GM21529 (cell line): ENCODE measurements around the gene CBY3.
A peak's percentile ranks its signal among the peaks of the same experiment; 100 is the strongest.
"Not testable (repeated sequence)": the region's sequence is repeated elsewhere in the genome, so short reads cannot be mapped to it uniquely, and the experiment has no call there.

ENCODE experiments used
- ATAC-seq: cut with Tn5 transposase; IDR thresholded peaks from one replicate; pipeline ENCODE4 v1.9.1; 2021; ENCODE audit not compliant: unreplicated experiment

The CBY3 gene

DNA sequence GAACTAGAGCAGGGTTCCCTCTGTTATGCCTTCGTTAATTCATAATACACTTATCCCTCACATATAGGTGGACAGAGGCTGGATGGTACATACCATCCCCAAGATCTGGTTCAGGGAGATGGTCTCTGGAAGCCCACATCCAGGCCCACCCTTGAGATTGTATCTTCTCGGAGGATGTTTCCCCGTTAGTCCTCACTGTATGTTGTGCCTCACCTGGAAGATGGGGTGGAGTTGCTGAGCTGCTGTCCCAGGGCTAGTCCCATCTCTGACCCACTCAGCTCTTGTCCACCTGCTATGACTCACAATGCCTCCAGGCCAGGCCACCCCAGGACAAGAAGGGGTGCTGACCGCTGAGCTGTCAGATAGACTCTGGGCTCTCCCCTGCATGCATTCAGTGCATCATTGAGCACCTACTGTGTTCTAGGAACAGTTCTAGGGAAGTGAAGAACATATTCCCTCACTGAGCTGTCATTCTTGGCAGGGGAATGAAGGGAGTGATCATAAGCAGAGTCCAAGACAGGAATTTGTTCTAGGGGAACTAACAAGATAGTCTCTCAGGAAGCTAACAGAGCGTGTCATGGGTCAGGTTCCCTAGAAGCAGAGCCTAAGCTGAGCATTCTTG, at the start of gene CBY3:
TSS of gene CBY3 (minus strand) at position 255 of the 622 bp plus-strand sequence. CDS start at position 139, 116 bp downstream.
- no peak for ATAC-seq

DNA sequence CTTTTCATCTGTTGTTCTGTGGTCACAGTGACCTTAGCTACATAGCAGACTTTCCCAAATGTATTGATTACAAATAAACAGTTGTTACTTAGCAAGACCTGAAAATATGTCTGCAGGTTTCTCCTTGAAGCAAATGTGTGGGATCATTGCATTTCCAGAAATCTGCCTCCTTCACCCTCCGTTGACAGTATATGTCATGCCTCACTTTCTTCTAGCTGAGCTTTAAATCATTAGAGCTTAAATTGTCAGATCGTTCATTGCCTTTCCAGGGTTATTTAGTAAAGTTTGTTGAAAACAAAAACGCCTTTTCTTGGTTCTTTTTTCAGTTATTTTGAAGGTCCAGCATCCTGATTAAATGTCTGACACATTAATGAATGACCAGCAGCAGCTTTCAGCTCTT, 49.5 kb upstream of the CBY3 start:
- no peak for ATAC-seq

DNA sequence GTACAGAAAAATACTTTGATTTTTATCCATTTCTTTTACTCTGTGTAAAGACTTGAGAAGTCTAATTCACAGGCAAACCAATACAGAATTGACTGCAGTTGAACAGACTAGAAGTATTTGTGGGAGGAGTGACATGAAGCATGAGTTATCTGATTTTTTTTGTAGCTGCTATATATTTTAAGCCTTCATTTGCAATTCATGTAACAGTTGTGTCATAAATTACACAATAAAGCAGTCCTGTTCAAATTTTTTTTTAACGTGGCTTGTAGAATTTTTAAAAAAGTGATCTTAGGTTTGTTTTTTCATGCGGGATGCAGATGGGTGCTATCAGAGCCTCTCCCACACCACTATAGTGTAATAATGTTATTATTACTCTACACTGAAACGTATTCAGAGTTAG, 48.9 kb upstream of the CBY3 start:
- ATAC-seq, result no peak

DNA sequence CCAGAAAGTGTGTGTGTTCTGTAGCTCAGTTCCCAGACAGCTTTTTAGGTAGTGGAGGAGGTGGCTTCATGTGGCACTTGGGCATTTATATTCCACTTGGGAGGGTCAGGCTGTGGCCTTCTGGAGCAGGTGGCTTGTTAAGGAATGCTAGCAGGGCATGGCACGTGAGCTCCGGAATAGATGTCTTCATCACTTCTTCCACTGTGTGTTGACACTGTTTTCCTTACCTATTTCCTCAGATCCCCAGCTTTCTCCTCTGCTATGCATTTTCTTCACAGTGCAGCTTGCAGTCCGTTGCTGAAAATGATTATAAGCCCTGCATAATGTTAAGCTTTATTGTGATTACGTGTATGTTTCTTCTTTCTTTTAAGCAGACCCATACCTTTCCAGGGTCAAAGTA, 48.5 kb upstream of the CBY3 start:
- no peak for ATAC-seq

DNA sequence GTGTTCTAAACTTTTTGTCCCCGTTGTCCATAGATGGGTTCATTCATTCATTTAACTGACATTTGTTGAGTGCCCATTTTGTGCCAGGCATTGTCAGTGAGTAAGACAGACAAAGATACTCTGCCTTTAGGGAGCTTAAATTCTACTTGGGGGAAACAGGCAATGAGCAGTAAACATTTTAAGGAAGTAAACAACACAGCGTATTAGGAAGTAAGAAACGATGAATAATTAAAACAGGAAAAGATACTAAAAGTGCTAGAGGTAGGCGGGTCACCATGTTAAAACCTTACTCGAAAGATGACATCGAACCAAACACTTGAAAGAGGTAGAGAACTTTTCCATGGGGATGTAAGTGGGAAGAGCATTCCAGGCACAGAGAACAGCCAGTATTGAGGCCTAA, 46.3 kb upstream of the CBY3 start:
- no peak for ATAC-seq

DNA sequence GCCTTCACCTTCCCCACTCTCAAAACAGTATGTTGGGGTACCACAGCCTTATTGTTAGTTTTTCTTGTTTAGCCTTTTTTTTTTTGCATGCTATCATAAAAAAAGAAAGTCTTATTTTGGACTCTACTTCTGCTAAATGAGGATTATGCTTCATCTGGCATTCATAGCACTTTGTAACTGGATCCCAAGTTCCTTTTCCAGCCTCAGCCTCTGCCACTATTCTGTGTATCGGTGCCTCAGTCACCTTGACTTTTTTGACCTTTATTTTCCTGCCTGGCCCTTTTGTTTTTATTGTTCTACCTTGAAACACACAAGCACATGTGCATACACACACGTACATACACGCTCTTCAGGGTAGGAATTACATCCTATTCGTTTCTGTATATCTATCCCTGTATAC, 43.3 kb upstream of the CBY3 start:
- ATAC-seq, result no peak

DNA sequence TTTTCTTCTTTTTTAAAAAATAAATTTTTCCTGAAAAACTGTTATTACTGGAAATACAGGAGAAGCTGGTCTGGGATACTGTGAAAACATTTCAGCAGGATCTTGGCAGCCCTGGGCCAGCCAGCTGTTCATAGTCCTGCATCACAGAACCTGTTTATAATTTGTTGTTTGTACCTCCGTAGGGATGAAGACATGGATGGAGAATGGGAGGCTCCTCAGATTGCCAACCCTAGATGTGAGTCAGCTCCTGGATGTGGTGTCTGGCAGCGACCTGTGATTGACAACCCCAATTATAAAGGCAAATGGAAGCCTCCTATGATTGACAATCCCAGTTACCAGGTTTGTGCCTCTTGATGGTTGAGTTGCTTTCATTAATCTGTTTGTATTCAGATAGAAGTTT, 39.4 kb upstream of the CBY3 start:
- no peak for ATAC-seq

DNA sequence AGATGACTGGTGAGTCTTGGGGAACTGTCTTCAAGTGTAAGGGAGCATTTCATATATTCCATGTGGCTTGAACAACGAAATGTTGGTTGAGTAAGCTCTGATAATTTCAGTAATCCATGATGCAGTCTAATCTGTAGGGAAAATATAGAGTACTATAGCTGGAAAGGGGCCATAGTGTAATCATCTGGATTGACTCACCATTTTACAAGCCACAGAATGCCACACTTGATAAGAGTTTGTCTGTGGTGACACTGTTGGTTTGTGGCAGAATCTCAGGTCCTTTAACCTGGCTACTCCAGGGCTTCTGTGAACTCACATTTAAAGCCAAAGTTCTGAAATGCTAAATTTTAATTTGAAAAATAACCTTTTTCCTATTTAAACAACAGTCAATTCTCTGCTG, 35.5 kb upstream of the CBY3 start:
- no peak for ATAC-seq

DNA sequence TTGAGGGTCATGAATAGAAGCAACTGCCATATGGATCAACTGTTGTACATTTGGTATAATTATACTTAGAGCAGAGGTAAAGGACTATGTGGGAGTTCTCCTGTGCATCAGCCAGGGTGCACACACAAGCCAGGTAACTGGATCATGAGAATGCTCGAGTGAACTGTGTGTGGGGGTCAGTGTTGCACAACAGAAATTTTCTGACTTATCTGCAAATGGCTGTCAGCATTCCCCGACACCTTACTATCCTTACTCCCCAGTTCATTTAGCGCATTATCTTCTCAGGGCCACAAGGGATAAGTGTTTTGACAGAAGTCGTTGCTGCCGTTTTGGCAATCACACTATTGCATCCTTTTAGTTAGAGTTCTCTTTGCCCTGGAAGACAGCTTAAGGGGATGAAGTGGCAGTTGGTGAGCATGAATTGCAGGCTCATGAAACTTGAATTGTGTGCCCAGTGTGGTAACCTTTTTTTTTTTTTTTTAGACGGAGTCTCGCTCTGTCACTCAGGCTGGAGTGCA, 19.6 kb upstream of the CBY3 start:
- no peak for ATAC-seq

DNA sequence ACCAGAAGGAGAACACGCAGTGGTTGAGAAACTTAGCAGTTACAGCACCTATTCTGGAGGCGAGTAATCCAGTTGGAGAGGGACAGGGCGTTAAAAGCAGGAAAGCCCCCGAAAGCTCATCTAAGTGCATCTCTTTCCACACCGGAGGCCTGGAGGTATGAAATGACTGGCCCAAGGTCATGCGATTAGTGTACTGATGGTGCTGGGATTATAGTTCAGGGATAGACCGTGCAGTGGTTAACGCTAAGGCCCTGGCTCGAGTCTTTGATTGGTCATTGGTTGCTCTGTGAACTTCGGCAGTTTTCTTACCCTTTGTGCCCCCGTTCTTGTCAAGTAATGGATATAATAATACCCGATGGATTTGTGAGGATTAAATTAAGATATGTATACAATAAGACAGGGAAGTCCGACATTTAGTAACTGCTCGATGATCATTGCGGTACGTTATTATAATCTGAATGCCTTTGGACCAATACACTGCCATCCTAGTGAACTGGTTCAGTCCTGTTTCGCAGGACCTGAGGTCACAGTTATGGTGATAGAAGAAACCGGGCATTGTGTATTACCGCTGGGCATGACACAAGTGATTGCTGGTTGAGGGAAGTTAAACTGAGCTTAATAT, 18.9 kb upstream of the CBY3 start:
- no peak for ATAC-seq

DNA sequence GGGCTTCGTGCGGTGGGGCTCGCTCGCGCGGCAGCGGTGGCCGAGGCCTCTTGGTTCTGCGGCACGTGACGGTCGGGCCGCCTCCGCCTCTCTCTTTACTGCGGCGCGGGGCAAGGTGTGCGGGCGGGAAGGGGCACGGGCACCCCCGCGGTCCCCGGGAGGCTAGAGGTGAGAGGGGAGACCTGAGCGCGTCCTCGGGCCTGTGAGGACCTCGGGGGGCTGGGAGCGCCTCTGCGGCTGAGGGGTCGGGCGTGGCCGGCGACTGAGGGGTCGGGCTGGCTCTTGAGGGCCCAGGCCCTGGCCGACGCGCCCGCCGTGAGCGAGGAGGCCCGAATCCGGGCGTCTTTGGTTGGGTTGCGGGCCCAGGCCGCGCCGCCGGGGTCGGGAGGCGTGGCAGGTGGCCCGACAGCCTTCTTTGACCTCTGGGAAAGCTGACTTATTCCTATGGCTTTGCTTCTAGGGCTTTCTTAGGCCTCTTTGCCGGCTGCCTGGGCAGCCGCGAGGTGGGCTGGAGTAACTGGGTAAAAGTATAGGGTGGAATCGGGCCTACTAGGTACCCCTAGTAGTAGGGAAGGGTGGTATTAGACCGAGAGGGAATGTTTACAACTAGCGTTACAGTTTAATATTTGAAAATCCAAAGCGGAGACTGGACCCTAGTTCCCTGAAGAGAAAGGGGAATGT, 18.2 kb upstream of the CBY3 start, which contains the start of gene CANX:
TSS of gene CANX (plus strand) at position 33 of the 681 bp plus-strand sequence. CDS start 6,715 bp downstream, outside the sequence.
- no peak for ATAC-seq

DNA sequence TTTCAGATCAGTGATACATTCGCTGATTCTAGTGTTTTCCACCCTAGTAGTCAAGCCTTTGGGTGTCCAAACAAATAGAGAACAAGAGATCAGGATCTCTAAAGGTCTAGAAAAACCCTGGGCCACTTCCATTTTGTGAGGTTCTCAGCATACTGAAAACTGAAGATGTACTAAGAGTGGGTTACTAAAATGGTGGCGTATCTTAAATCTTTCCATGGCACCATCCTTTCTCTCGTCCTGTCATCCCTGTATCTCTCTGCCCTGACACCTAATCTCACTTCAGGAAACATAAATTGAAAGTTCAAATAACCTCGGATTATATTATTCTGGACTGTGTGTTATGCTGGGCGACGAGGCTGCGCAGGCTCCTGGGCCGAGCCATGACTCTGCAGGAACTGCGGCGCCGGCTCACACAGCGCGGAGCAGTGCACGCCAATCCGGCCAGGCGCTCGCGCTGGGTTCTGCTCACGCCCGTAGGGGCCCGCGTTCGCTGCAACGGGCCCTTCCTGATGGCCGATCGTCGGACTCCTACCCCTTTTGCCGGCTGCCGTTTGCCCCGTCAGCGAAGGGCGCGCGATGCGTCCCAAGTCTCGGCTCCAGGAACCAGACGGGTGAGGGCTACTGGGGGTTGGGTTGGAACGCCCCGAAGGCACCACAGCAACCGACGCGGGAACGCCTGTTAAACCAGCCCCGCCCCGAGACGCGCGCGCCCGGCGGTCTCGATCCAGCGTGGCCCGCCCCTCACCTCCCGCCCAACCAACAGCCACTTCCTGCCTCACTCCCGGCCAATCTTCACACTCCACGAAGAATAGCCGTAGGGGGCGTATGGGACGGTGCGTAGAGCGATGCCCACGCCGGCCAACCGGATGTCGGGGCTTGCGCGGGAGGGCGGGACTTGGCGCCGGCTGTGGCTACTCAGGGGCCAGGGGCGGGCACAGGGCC, 17.4 kb upstream of the CBY3 start:
- peak; percentile 89 for ATAC-seq

DNA sequence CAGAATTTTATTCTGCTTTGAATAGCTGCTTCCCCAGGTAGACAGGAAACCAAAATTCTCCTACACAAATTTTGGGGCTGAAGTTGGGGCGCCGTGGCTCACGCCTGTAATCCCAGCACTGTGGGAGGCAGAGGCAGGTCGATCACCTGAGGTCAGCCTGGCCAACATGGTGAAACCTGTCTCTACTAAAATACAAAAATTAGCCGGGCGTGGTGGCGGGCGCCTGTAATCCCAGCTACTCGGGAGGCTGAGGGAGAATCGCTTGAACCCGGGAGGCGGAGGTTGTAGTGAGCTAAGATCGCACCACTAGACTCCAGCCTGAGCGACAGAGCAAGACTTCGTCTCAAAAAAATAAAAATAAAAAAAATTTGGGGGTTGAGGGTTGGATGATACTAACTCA, 16.7 kb upstream of the CBY3 start:
- ATAC-seq, result not testable (repeated sequence)

DNA sequence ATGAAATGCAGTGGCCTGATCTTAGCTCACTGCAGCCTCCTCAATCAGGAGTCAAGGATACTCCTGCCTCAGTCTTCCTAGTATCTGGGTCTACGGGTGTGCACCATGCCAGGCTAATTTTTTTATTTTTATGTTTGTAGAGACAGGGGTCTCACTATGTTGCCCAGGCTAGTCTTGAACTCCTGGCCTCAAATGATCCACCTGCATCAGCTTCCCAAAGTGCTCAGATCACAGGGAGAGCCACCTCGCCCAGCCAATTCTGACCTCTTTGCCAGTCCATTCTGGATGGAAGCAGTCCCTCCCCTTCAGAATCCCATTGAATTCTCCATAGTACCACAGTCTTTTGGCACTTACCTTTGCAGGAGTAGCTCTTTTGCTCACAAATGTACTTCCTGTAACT, 16.3 kb upstream of the CBY3 start:
- ATAC-seq, result no peak

DNA sequence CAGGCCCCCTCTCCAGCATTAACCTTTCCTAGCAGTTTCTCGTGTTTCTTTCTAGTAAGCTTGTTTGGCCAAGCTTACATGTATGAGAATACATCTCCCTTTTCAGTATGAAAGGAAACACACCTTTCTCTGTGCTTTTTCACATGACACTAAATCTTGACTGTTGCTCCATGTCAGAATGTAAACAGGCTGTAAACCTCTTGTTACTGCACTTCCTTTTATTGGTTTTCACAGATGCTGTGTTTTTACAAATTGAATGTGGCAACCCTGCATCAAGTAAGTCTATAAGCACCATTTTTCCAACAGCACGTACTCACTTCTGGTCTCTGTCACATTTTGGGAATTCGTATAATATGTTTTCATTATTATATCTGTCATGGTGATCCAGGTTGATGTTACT, 15.8 kb upstream of the CBY3 start:
- ATAC-seq, result no peak

DNA sequence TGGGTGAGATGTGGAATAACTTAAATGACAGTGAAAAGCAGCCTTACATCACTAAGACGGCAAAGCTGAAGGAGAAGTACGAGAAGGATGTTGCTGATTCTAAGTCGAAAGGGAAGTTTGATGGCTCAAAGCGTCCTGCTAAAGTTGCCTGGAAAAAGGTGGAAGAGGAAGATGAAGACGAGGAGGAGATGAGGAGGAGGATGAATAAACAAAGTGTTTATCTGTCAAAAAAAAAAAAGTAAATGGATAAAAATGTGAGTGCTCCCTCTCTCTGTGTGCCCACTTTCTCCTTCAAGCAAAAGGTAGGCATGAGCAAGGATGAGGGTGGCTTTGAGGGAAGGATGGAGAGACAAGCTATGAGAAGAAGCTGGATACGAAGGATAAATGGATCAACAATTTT, 13.7 kb upstream of the CBY3 start:
- ATAC-seq, result no peak

DNA sequence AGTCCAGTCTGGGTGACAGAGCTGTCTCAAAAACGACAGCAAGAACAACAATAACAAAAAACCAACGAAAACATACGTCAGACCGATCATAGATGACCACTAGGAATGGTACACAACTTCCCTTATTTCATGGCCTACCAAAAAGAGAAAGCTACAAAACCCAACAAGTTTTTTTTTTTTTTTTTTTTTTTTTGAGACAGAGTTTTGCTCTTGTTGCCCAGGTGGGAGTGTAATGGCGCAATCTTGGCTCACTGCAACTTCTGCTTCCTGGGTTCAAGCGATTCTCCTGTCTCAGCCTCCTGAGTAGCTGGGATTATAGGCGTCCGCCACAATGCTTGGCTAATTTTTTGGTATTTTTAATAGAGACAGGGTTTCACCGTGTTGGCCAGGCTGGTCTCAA, 8.4 kb upstream of the CBY3 start:
- ATAC-seq, result not testable (repeated sequence)

DNA sequence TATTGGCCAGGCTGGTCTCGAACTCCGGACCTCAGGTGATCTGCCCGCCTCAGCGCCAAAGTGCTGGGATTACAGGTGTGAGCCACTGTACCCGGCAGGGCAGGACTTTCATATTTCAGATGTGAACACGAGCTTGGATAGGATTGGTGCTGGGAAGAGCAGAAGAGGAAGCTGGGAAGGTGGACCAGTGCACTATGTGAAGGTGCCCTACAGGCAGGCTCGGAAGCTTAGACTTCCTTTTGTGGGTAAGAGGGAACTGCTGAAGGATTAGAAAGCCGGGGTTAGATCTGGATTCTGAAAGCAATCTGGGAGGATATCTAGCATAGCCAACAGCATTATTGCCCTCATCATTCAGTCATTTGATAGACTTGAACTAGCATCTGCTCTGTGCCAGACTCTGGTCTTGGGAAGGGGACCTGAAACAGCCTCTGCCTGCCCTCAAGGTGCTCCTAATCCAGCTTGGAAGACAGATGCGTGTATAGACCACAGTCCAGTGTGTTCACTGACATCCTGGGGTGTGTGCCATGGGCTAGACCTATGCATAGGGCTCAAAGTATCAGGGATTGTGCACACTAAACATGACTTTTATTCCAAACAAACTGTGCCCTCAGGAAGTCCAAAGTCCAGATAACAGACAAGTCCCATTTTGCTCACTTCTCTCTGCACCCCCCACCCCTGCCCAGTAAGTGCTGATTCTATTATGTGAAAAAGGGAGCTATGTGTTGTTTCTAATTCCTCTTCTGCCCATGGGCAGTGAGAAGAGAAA, 637 bp downstream of the CBY3 start:
- no peak for ATAC-seq

DNA sequence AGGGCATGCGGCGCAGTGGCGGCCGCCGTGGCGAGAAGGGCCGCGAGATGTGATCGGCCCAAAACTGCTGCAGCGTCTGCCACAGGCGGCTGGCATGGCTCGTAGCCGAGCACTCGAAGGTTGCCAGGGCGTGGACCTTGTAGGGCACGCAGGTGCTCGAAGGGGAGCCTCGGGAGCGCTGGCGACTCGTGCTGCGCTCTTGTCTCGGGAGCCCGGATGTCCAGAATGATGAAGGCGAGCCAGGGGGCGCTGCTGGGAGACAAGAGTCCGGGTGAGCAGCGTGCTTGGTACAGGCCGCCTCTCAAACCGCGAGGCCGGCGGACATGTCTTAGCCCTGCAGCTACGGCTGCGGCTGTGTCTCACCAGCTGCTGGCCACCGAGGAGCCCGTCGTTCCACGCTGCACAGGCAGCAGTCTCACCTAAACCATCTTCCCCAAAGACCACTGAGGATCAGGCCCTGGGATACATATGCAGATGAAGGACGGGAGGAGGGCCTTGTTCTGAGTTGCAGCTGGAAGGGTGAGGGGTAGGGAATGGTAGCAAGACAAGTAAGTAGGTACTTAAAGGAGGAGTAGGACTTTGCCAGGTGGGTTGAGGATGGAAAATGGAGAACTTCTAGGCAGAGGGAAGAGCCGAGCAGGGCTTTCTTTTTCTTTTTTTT, 1.7 kb downstream of the CBY3 start:
- ATAC-seq, result peak; percentile 40
